ENCODE results near the gene MYT1. TPM values are rescaled to one million over a fixed set of nuclear protein-coding genes. Genes with fewer than 3 reads are reported as not detected.

MYT1 gene
- total RNA-seq, 1 donor from 2014 or later, result 0.74 TPM

DNA sequence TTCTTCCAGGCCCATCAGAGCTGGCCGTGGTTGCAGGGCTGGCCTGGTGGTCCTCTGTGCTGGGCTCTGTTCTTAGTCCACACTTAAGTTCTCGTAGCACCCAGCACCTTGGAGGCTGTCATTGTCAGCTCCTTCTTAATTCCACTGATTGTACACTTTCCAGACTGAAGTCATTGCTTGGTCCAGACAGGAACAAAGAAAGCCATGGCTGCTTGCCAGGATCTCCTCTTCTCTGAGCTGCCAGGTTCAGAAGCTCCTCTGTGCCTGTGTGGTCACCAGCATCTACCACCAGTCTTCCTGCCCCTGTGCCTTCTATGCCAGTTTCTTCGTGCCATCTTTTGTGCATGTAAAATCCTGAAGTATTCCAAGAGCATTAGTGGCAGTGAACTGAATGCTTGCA is 51.8 kb downstream of the MYT1 start:
- Mint-ChIP-seq H3K4me1 (ENCODE audit: unreplicated experiment) (peaks cover 13% of the 10 kb centered on the region), H3K36me3 (ENCODE audit: low read depth, unreplicated experiment) (no peaks in the 10 kb centered on the region), H3K27ac (ENCODE audit: unreplicated experiment) (no peak overlapping the region), H3K4me3 (ENCODE audit: unreplicated experiment) (no peak overlapping the region), H3K27me3 (ENCODE audit: unreplicated experiment) (peaks cover 19% of the 10 kb centered on the region), H3K9me3 (ENCODE audit: unreplicated experiment) (no peaks in the 10 kb centered on the region)
- TF ChIP-seq, protein P1, sequence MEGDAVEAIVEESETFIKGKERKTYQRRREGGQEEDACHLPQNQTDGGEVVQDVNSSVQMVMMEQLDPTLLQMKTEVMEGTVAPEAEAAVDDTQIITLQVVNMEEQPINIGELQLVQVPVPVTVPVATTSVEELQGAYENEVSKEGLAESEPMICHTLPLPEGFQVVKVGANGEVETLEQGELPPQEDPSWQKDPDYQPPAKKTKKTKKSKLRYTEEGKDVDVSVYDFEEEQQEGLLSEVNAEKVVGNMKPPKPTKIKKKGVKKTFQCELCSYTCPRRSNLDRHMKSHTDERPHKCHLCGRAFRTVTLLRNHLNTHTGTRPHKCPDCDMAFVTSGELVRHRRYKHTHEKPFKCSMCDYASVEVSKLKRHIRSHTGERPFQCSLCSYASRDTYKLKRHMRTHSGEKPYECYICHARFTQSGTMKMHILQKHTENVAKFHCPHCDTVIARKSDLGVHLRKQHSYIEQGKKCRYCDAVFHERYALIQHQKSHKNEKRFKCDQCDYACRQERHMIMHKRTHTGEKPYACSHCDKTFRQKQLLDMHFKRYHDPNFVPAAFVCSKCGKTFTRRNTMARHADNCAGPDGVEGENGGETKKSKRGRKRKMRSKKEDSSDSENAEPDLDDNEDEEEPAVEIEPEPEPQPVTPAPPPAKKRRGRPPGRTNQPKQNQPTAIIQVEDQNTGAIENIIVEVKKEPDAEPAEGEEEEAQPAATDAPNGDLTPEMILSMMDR (IDR thresholded peaks at IDR 0.05; ENCODE audit: unreplicated experiment), result no peak
- DNase-seq (ENCODE audit: low spot score), result no peak

GRCh38 chr20:64216910-64217309 is 52.7 kb downstream of the MYT1 start:
- TF ChIP-seq, protein P1 (IDR thresholded peaks at IDR 0.05; ENCODE audit: unreplicated experiment), result no peak
- Mint-ChIP-seq H3K4me1 (ENCODE audit: unreplicated experiment) (peaks cover 17% of the 10 kb centered on the region), H3K9me3 (ENCODE audit: unreplicated experiment) (no peaks in the 10 kb centered on the region), H3K4me3 (ENCODE audit: unreplicated experiment) (no peak overlapping the region), H3K27ac (ENCODE audit: unreplicated experiment) (no peak overlapping the region), H3K36me3 (ENCODE audit: low read depth, unreplicated experiment) (no peaks in the 10 kb centered on the region), H3K27me3 (ENCODE audit: unreplicated experiment) (peaks cover 14% of the 10 kb centered on the region)
- no peak for DNase-seq (ENCODE audit: low spot score)

GRCh38 chr20:64217539-64218221 is 53.4 kb downstream of the MYT1 start:
- Mint-ChIP-seq H3K27me3 (ENCODE audit: unreplicated experiment) (peaks cover 14% of the 10 kb centered on the region), H3K36me3 (ENCODE audit: low read depth, unreplicated experiment) (no peaks in the 10 kb centered on the region), H3K4me3 (ENCODE audit: unreplicated experiment) (no peak overlapping the region), H3K27ac (ENCODE audit: unreplicated experiment) (no peak overlapping the region), H3K9me3 (ENCODE audit: unreplicated experiment) (no peaks in the 10 kb centered on the region), H3K4me1 (ENCODE audit: unreplicated experiment) (peaks cover 17% of the 10 kb centered on the region)
- TF ChIP-seq, protein P1 (IDR thresholded peaks at IDR 0.05; ENCODE audit: unreplicated experiment), result no peak
- DNase-seq (ENCODE audit: low spot score), result no peak

- DNase-seq (ENCODE audit: low spot score), result no peak
- Mint-ChIP-seq H3K4me3 (ENCODE audit: unreplicated experiment) (no peak overlapping the region), H3K9me3 (ENCODE audit: unreplicated experiment) (no peaks in the 10 kb centered on the region), H3K27me3 (ENCODE audit: unreplicated experiment) (peaks cover 22% of the 10 kb centered on the region), H3K4me1 (ENCODE audit: unreplicated experiment) (peaks cover 30% of the 10 kb centered on the region), H3K36me3 (ENCODE audit: low read depth, unreplicated experiment) (no peaks in the 10 kb centered on the region), H3K27ac (ENCODE audit: unreplicated experiment) (no peak overlapping the region)
- TF ChIP-seq, protein P1 (IDR thresholded peaks at IDR 0.05; ENCODE audit: unreplicated experiment), result no peak
Measured at GRCh38 chr20:64219202-64219601, 55.0 kb downstream of the MYT1 start.

DNA sequence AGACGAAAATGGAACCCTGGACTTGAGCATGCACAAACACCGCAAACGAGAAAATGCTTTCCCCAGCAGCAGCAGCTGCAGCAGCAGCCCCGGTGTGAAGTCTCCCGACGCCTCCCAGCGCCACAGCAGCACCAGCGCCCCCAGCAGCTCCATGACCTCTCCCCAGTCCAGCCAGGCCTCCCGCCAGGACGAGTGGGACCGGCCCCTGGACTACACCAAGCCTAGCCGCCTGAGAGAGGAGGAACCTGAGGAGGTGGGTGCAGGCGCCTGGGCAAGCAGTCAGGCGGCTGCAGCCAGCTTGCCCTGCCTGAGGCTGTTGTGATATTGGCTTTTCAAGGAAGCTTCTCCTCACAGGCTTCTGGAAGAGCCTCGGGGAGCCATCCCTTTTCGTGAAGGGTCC is 55.5 kb downstream of the MYT1 start:
- DNase-seq (ENCODE audit: low spot score), result no peak
- peaks cover 31% of the 10 kb centered on the region for H3K4me1 Mint-ChIP-seq (ENCODE audit: unreplicated experiment)
- H3K27ac Mint-ChIP-seq (ENCODE audit: unreplicated experiment), result no peak overlapping the region
- no peaks in the 10 kb centered on the region for H3K9me3 Mint-ChIP-seq (ENCODE audit: unreplicated experiment)
- TF ChIP-seq, protein P1 (IDR thresholded peaks at IDR 0.05; ENCODE audit: unreplicated experiment), result no peak
- H3K36me3 Mint-ChIP-seq (ENCODE audit: low read depth, unreplicated experiment), result no peaks in the 10 kb centered on the region
- H3K4me3 Mint-ChIP-seq (ENCODE audit: unreplicated experiment), result no peak overlapping the region
- peaks cover 21% of the 10 kb centered on the region for H3K27me3 Mint-ChIP-seq (ENCODE audit: unreplicated experiment)

Measured in endothelial cell (in vitro differentiated cells).